Erythroblast (primary cell): Measurements from ENCODE around the gene ZACN.

ENCODE experiments used
- DNase-seq, 2 experiments: peaks; one replicate each; lab custom pipeline; 2025; lab: John Stamatoyannopoulos, UW
- GATA1 ChIP-seq: IDR thresholded peaks from 2 replicates; pipeline ENCODE4 v1.6.1; 2011; ENCODE audit warnings: low read depth, mild to moderate bottlenecking, control low read depth, low read length, moderate library complexity
- POLR2A ChIP-seq: IDR thresholded peaks from 2 replicates; pipeline ENCODE4 v1.6.1; 2011; ENCODE audit warnings: mild to moderate bottlenecking, low read length

The ZACN gene

GRCh38 chr17:76131051-76131691, 52.2 kb downstream of the ZACN start:
- TF ChIP-seq GATA1 (no peak), POLR2A (no peak)
- DNase-seq = no peak

- no peak for DNase-seq
- TF ChIP-seq POLR2A (no peak), GATA1 (no peak)
Observed at GRCh38 chr17:76131692-76132573, 53.0 kb downstream of the ZACN start.
